ENCODE results near the gene C9orf50.

DNA sequence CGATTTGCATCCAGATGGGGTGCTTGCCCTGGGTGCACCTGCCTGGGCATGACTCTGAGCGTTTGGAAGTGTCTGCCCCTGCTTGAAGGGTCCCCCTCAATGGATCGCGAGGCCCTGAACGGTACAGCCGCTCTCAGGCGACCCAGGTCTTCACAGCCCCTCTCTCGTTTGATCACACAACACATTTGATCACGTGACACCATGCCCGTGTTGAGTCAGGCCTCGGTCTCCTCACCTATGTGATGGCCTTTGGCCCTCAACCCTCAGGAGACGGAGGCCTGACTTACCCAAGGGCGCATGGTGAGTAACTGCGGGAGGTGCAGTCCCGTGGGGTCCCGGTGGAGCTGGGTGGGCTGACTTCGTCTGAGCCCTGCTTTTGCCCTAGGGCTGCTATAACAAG lies 24.0 kb upstream of the C9orf50 start:
- TF ChIP-seq, protein P1, sequence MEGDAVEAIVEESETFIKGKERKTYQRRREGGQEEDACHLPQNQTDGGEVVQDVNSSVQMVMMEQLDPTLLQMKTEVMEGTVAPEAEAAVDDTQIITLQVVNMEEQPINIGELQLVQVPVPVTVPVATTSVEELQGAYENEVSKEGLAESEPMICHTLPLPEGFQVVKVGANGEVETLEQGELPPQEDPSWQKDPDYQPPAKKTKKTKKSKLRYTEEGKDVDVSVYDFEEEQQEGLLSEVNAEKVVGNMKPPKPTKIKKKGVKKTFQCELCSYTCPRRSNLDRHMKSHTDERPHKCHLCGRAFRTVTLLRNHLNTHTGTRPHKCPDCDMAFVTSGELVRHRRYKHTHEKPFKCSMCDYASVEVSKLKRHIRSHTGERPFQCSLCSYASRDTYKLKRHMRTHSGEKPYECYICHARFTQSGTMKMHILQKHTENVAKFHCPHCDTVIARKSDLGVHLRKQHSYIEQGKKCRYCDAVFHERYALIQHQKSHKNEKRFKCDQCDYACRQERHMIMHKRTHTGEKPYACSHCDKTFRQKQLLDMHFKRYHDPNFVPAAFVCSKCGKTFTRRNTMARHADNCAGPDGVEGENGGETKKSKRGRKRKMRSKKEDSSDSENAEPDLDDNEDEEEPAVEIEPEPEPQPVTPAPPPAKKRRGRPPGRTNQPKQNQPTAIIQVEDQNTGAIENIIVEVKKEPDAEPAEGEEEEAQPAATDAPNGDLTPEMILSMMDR (IDR thresholded peaks at IDR 0.05; ENCODE audit: low read length), result no peak
- TF ChIP-seq EZH2 (optimal IDR thresholded peaks at IDR 0.05; ENCODE audit: low read depth, low read length) (no peak), EZH2phosphoT487 (IDR thresholded peaks at IDR 0.05; ENCODE audit: low read length) (no peak)
